ENCODE data around the gene APELA.

DNA sequence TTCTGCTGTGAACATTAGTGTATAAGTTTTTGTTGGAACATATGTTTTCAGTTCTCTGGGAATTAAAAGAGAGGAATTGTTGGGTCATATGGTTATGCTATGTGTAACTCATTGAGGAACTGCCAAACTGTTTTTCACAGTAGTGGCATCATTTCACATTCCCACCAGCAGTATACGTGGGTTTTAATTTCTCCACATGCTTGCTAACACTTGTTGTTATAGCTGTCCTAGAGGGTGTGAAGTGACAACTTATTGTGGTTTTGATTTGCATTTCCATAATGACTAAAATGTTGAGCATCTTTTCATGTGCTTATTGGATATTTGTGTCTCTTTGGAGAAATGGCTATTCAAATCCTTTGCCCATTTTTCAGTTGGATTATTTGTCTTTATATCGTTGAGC lies 13.7 kb downstream of the APELA start:
- TF ChIP-seq EZH2 (IDR thresholded peaks at IDR 0.05; ENCODE audit: borderline replicate concordance, low read length): no peak
- TF ChIP-seq, protein P1, sequence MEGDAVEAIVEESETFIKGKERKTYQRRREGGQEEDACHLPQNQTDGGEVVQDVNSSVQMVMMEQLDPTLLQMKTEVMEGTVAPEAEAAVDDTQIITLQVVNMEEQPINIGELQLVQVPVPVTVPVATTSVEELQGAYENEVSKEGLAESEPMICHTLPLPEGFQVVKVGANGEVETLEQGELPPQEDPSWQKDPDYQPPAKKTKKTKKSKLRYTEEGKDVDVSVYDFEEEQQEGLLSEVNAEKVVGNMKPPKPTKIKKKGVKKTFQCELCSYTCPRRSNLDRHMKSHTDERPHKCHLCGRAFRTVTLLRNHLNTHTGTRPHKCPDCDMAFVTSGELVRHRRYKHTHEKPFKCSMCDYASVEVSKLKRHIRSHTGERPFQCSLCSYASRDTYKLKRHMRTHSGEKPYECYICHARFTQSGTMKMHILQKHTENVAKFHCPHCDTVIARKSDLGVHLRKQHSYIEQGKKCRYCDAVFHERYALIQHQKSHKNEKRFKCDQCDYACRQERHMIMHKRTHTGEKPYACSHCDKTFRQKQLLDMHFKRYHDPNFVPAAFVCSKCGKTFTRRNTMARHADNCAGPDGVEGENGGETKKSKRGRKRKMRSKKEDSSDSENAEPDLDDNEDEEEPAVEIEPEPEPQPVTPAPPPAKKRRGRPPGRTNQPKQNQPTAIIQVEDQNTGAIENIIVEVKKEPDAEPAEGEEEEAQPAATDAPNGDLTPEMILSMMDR (IDR thresholded peaks at IDR 0.05; ENCODE audit: low read length): no peak

Measured in OCI-LY1 (cell line).